Liver (tissue), 9 donors: ENCODE results near the gene CTTNBP2. TPM values are rescaled to one million over a fixed set of nuclear protein-coding genes. Genes with fewer than 3 reads are reported as not detected.
A peak's percentile ranks its signal among the peaks of the same experiment; 100 is the strongest.

Source experiments
- DNase-seq: peaks from one replicate; pipeline ENCODE4 v3.0.0-alpha.2; 2017; ENCODE audit warnings: low spot score
- H3K27ac ChIP-seq, 2 donors: one replicate each; pipeline ENCODE4 v1.7.0; 2013; ENCODE audit warnings: inconsistent platforms in 2 of 2, low read length in 2 of 2, control low read depth in 1 of 2, low read depth in 1 of 2, mild to moderate bottlenecking in 1 of 2
- H3K27me3 ChIP-seq, 4 donors: one replicate each; pipeline versions ENCODE4 v1.6.1 to v1.7.0; 2013; ENCODE audit warnings: low read length in 3 of 4, inconsistent platforms in 1 of 4, mild to moderate bottlenecking in 1 of 4, moderate library complexity in 1 of 4; ENCODE audit not compliant: control insufficient read depth in 4 of 4, insufficient read depth in 4 of 4
- H3K36me3 ChIP-seq, 4 donors: one replicate each; pipeline versions ENCODE4 v1.6.1 to v1.7.0; 2013; ENCODE audit warnings: low read length in 3 of 4, mild to moderate bottlenecking in 3 of 4, low read depth in 1 of 4, moderate library complexity in 1 of 4; ENCODE audit not compliant: control insufficient read depth in 4 of 4, insufficient read depth in 3 of 4
- H3K4me1 ChIP-seq, 4 donors: one replicate each; pipeline versions ENCODE4 v1.6.1 to v1.7.0; 2013; ENCODE audit warnings: low read length in 3 of 4, mild to moderate bottlenecking in 3 of 4, moderate library complexity in 1 of 4; ENCODE audit not compliant: control insufficient read depth in 4 of 4, insufficient read depth in 4 of 4
- H3K4me3 ChIP-seq, 3 donors: one replicate each; pipeline versions ENCODE4 v1.6.1 to v1.7.0; 2013; ENCODE audit warnings: low read length in 3 of 3, control low read depth in 1 of 3, low read depth in 1 of 3, mild to moderate bottlenecking in 1 of 3
- H3K9ac ChIP-seq, 2 donors: one replicate each; pipeline ENCODE4 v1.7.0; 2013; ENCODE audit warnings: low read length in 2 of 2, mild to moderate bottlenecking in 2 of 2, moderate library complexity in 2 of 2, control low read depth in 1 of 2, low read depth in 1 of 2
- H3K9me3 ChIP-seq, 4 donors: one replicate each; pipeline versions ENCODE4 v1.6.1 to v1.7.0; 2013; ENCODE audit warnings: low read length in 3 of 4; ENCODE audit not compliant: control insufficient read depth in 4 of 4
- ATF3 ChIP-seq: IDR thresholded peaks from 2 replicates; pipeline ENCODE4 v1.6.1; 2016; ENCODE audit warnings: antibody characterized with exemption
- FOXA1 ChIP-seq: IDR thresholded peaks from 2 replicates; pipeline ENCODE4 v1.6.1; 2016; ENCODE audit warnings: antibody characterized with exemption
- FOXA2 ChIP-seq: IDR thresholded peaks from 2 replicates; pipeline ENCODE4 v1.6.1; 2016; ENCODE audit warnings: antibody characterized with exemption
- GABPA ChIP-seq, 2 donors: IDR thresholded peaks in 1 of 2; conservative IDR thresholded peaks in 1 of 2; 2 replicates each; pipeline ENCODE4 v1.6.1; 2016; ENCODE audit warnings: antibody characterized with exemption in 2 of 2, mild to moderate bottlenecking in 1 of 2, moderate library complexity in 1 of 2
- HNF4A ChIP-seq, 2 donors: conservative IDR thresholded peaks; 2 replicates each; pipeline ENCODE4 v1.6.1; 2016; ENCODE audit warnings: antibody characterized with exemption in 2 of 2, mild to moderate bottlenecking in 2 of 2
- HNF4G ChIP-seq: IDR thresholded peaks from 2 replicates; pipeline ENCODE4 v1.6.1; 2016; ENCODE audit warnings: antibody characterized with exemption
- JUND ChIP-seq, 2 donors: IDR thresholded peaks; 2 replicates each; pipeline ENCODE4 v1.6.1; 2016; ENCODE audit warnings: antibody characterized with exemption in 2 of 2
- MAX ChIP-seq: IDR thresholded peaks from 2 replicates; pipeline ENCODE4 v1.6.1; 2016; ENCODE audit warnings: antibody characterized with exemption
- NR2F2 ChIP-seq: IDR thresholded peaks from 2 replicates; pipeline ENCODE4 v1.6.1; 2016; ENCODE audit warnings: antibody characterized with exemption
- RAD21 ChIP-seq, 2 donors: IDR thresholded peaks; 2 replicates each; pipeline ENCODE4 v1.6.1; 2016; ENCODE audit warnings: antibody characterized with exemption in 2 of 2, mild to moderate bottlenecking in 2 of 2
- RXRA ChIP-seq, 2 donors: IDR thresholded peaks; 2 replicates each; pipeline ENCODE4 v1.6.1; 2017 to 2018; ENCODE audit warnings: antibody characterized with exemption in 2 of 2, mild to moderate bottlenecking in 1 of 2
- SP1 ChIP-seq: IDR thresholded peaks from 2 replicates; pipeline ENCODE4 v1.6.1; 2018; ENCODE audit warnings: antibody characterized with exemption, mild to moderate bottlenecking
- TAF1 ChIP-seq: conservative IDR thresholded peaks from 2 replicates; pipeline ENCODE4 v1.6.1; 2016; ENCODE audit warnings: antibody characterized with exemption, mild to moderate bottlenecking
- YY1 ChIP-seq: IDR thresholded peaks from 2 replicates; pipeline ENCODE4 v1.6.1; 2016; ENCODE audit warnings: antibody characterized with exemption, mild to moderate bottlenecking
- ZBTB33 ChIP-seq: IDR thresholded peaks from 2 replicates; pipeline ENCODE4 v1.6.1; 2016; ENCODE audit warnings: antibody characterized with exemption
- WGBS: extraction: QIAGEN DNeasy Blood & Tissue Kit; methylation state at CpG from one replicate; pipeline ENCODE4 v1.1.7; 2013; 5-methylcytosine and 5-hydroxymethylcytosine counted together
- polyA plus RNA-seq, 2 donors: library from polyadenylated mRNA; stranded (reverse) in 1 of 2; unstranded in 1 of 2; fragments of 200-250 nt in 1 of 2; fragments of >200 nt in 1 of 2; fragmentation: Nextera tagmentation in 1 of 2; extraction: Ambion mirVana in 1 of 2; gene quantifications; one replicate each; pipeline versions ENCODE4 v1.2.1 to v1.2.3, GENCODE V29; 2013 to 2015
- total RNA-seq, 2 donors: library from RNA; depleted of rRNA; stranded (reverse); fragments of >200 nt; gene quantifications; one replicate each; pipeline ENCODE4 v1.2.3, GENCODE V29; 2014
- TF ChIP-seq, protein P1 (sequence below): IDR thresholded peaks from 2 replicates; pipeline ENCODE4 v1.6.1; 2016; ENCODE audit warnings: antibody characterized with exemption, mild to moderate bottlenecking
- donor health status: healthy.
- donor health status: healthy.
- donor health status: healthy.
- donor health status: healthy.
- donor health status: healthy.

The CTTNBP2 gene
- total and polyA plus RNA-seq, 4 donors, result 1.2 to 1.7 (median 1.5) TPM

DNA sequence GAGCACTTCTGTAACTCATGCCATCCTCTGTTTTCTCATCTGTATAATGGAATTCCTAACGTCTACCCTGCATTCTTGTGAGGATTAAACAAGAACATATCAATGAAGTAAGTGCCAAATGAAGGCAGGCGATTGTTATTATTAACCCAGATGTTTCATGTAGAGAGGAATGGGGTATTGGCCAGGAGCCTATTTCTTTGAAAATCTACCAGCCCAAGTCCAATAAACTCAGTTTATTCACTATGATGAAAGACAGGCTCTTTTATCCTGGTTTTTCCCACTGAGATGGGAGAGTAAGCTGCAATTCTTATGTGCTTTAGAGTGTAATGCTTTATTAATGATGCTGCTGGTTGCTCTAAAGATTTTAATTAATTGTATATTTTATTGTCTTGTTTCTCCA lies 9.6 kb downstream of the CTTNBP2 start:
- no peaks in the 10 kb centered on the region for H3K9me3 ChIP-seq
- no peak for DNase-seq
- H3K27me3 ChIP-seq, result no peaks in the 10 kb centered on the region
- TF ChIP-seq ZBTB33 (no peak), YY1 (no peak), FOXA2 (no peak), JUND (IDR thresholded peaks at IDR 0.05) (no peak), RXRA (IDR thresholded peaks at IDR 0.05) (no peak), MAX (no peak), GABPA (IDR thresholded peaks at IDR 0.05 in 1 of 2, conservative IDR thresholded peaks at IDR 0.05 in 1 of 2) (no peak), FOXA1 (no peak), NR2F2 (no peak), RAD21 (IDR thresholded peaks at IDR 0.05) (no peak), ATF3 (no peak), HNF4A (conservative IDR thresholded peaks at IDR 0.05) (no peak), HNF4G (no peak)
- TF ChIP-seq, protein P1, sequence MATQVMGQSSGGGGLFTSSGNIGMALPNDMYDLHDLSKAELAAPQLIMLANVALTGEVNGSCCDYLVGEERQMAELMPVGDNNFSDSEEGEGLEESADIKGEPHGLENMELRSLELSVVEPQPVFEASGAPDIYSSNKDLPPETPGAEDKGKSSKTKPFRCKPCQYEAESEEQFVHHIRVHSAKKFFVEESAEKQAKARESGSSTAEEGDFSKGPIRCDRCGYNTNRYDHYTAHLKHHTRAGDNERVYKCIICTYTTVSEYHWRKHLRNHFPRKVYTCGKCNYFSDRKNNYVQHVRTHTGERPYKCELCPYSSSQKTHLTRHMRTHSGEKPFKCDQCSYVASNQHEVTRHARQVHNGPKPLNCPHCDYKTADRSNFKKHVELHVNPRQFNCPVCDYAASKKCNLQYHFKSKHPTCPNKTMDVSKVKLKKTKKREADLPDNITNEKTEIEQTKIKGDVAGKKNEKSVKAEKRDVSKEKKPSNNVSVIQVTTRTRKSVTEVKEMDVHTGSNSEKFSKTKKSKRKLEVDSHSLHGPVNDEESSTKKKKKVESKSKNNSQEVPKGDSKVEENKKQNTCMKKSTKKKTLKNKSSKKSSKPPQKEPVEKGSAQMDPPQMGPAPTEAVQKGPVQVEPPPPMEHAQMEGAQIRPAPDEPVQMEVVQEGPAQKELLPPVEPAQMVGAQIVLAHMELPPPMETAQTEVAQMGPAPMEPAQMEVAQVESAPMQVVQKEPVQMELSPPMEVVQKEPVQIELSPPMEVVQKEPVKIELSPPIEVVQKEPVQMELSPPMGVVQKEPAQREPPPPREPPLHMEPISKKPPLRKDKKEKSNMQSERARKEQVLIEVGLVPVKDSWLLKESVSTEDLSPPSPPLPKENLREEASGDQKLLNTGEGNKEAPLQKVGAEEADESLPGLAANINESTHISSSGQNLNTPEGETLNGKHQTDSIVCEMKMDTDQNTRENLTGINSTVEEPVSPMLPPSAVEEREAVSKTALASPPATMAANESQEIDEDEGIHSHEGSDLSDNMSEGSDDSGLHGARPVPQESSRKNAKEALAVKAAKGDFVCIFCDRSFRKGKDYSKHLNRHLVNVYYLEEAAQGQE, result no peak
- no peak overlapping the region for H3K4me3 ChIP-seq
- WGBS, result 85% methylated on average over 2 of the region's 2 CpGs
- H3K27ac ChIP-seq, result no peak overlapping the region
- no peak overlapping the region for H3K9ac ChIP-seq
- no peaks in the 10 kb centered on the region for H3K36me3 ChIP-seq
- H3K4me1 ChIP-seq, result peaks cover 0 to 1% (median 0%) of the 10 kb centered on the region in 4 donors

DNA sequence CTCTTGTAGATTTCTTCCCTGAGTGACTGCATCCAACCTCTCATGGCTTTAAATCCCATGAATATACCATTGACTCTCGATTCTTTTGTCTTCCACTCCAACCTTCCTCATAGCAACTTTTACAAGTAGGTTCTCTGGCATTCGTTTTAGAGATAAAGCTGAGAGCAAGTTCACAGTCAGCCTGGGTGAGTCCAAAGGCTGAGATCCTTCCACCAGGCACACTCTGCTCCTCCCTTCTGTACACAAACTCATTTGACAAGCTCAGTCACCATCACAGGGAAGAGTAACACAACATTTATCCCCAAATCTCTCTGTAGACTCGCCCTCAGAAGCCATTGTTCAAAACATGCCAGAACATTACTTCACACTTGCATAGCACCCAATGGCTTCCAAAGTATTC lies 10.9 kb downstream of the CTTNBP2 start:
- Histone ChIP-seq H3K27ac (no peak overlapping the region), H3K4me1 (peaks cover 0 to 1% (median 0%) of the 10 kb centered on the region in 4 donors), H3K4me3 (no peak overlapping the region), H3K9me3 (no peaks in the 10 kb centered on the region), H3K36me3 (no peaks in the 10 kb centered on the region), H3K9ac (no peak overlapping the region), H3K27me3 (no peaks in the 10 kb centered on the region)
- WGBS, result 20% methylated on average over 3 of the region's 3 CpGs
- DNase-seq, result no peak
- no peak for TF ChIP-seq ZBTB33
- peak; percentile 27 for TF ChIP-seq YY1
- TF ChIP-seq SP1, result peak; percentile 21
- TF ChIP-seq JUND (IDR thresholded peaks at IDR 0.05), result no peak
- TF ChIP-seq GABPA (IDR thresholded peaks at IDR 0.05 in 1 of 2, conservative IDR thresholded peaks at IDR 0.05 in 1 of 2), result no peak
- TF ChIP-seq TAF1, result no peak
- no peak for TF ChIP-seq ATF3
- peak in 1 of 2 donors; percentile 20 for TF ChIP-seq RXRA (IDR thresholded peaks at IDR 0.05)
- TF ChIP-seq FOXA2, result no peak
- TF ChIP-seq NR2F2, result no peak
- peak; percentile 73 to 76 for TF ChIP-seq HNF4A (conservative IDR thresholded peaks at IDR 0.05)
- TF ChIP-seq HNF4G, result no peak
